GM12865 (cell line): Measurements from ENCODE around the gene ATG5.

Experiments
- DNase-seq: peaks from one replicate; pipeline ENCODE4 v3.0.0; 2010; ENCODE audit warnings: low read depth
- H3K4me3 ChIP-seq: 2 replicates; pipeline ENCODE4 v1.5.1; 2011; ENCODE audit warnings: mild to moderate bottlenecking, low read depth, low read length, control low read depth
- TF ChIP-seq, protein P1 (sequence below): IDR thresholded peaks from 2 replicates; pipeline ENCODE4 v1.5.1; 2011; ENCODE audit warnings: low read length, control low read depth, low read depth, inconsistent platforms; ENCODE audit not compliant: insufficient read depth; ENCODE audit errors: missing control alignments

ATG5 gene

DNA sequence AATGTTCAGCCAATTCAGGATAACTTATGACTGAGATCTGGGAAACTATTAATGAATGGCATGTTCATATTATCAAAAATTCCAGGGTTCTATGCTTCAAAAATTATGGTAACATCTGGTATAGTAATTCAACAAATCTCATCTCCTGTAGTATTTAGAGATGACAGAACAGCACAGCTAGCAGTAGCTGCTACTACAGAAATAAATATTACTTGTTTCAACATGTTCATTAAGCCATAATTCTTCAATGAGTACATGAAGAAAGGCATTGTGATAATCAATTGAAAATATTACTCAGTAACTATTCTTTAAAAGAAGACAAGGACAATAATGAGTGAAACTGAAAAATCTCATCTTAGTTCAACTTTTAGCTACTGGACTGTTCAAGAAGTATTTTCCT is 66.8 kb downstream of the ATG5 start:
- no peak for DNase-seq
- no peak overlapping the region for H3K4me3 ChIP-seq
- TF ChIP-seq, protein P1, sequence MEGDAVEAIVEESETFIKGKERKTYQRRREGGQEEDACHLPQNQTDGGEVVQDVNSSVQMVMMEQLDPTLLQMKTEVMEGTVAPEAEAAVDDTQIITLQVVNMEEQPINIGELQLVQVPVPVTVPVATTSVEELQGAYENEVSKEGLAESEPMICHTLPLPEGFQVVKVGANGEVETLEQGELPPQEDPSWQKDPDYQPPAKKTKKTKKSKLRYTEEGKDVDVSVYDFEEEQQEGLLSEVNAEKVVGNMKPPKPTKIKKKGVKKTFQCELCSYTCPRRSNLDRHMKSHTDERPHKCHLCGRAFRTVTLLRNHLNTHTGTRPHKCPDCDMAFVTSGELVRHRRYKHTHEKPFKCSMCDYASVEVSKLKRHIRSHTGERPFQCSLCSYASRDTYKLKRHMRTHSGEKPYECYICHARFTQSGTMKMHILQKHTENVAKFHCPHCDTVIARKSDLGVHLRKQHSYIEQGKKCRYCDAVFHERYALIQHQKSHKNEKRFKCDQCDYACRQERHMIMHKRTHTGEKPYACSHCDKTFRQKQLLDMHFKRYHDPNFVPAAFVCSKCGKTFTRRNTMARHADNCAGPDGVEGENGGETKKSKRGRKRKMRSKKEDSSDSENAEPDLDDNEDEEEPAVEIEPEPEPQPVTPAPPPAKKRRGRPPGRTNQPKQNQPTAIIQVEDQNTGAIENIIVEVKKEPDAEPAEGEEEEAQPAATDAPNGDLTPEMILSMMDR = no peak

GRCh38 chr6:106257195-106257594 is 68.4 kb downstream of the ATG5 start:
- no peak for DNase-seq
- TF ChIP-seq, protein P1 = no peak
- no peak overlapping the region for H3K4me3 ChIP-seq

GRCh38 chr6:106256201-106256968 is 69.2 kb downstream of the ATG5 start:
- no peak for DNase-seq
- TF ChIP-seq, protein P1 = no peak
- no peak overlapping the region for H3K4me3 ChIP-seq

GRCh38 chr6:106255306-106255705 is 70.3 kb downstream of the ATG5 start:
- TF ChIP-seq, protein P1 = no peak
- no peak overlapping the region for H3K4me3 ChIP-seq
- no peak for DNase-seq

DNA sequence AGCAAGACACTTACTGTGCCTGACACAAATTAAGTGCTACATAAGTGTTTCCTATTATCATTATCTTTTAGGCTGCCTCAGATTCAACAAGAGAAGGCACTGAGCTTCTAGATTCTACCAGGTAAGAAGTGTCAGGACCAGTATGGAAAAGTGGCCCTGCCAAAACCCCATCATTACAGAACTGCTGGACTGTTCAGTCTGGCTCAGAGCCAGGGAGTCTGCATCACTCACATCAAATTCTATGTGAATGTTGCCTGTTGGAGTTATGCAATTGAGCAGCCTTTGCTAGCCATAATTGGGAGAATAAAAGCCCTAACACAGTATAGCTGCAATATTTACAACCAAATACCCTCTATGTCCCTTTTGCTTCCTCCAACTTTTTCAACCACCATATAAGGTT is 70.9 kb downstream of the ATG5 start:
- TF ChIP-seq, protein P1 = no peak
- no peak overlapping the region for H3K4me3 ChIP-seq
- no peak for DNase-seq

- TF ChIP-seq, protein P1 = no peak
- H3K4me3 ChIP-seq = no peak overlapping the region
- no peak for DNase-seq
These were observed 71.8 kb downstream of the ATG5 start for GRCh38 chr6:106253731-106254130.

DNA sequence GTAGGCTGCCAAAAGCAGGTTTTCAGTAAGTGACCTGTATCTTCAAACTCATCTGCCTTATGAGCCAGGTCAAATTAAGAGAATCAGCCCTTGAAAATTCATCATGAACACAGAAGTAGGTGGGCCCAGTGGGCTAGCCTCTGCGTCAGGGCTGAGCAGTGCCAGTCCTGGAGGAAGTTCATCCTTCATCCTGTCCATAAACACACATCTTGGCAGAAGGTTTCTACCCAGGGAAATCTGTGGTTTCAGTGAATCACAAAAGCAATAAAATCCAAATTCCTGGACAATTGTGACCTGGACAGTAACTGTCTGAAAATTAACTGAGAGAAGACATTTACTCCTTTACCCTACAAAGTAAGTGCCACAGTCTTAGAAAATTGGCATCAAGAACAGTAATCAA is 72.4 kb downstream of the ATG5 start:
- DNase-seq = no peak
- TF ChIP-seq, protein P1 = no peak
- no peak overlapping the region for H3K4me3 ChIP-seq
